HCT116 (cell line): ENCODE results near the gene WDHD1.
"Not testable (repeated sequence)": the region's sequence is repeated elsewhere in the genome, so short reads cannot be mapped to it uniquely, and the experiment has no call there.

Experiments
- CBX3 ChIP-seq: IDR thresholded peaks from 2 replicates; pipeline ENCODE4 v1.6.1; 2012; ENCODE audit warnings: low read depth
- CEBPB ChIP-seq: IDR thresholded peaks from 2 replicates; pipeline ENCODE4 v1.6.1; 2012; ENCODE audit warnings: low read depth
- EGR1 ChIP-seq: IDR thresholded peaks from 2 replicates; pipeline ENCODE4 v1.6.1; 2012; ENCODE audit warnings: low read depth
- EZH2 ChIP-seq: fragments of 200-600 bp; sonication (generic); IDR thresholded peaks from 2 replicates; pipeline ENCODE4 v1.6.1; 2017; ENCODE audit warnings: antibody characterized with exemption, mixed run types
- EZH2phosphoT487 ChIP-seq: fragments of 200-600 bp; IDR thresholded peaks from 2 replicates; pipeline ENCODE4 v1.6.1; 2018; ENCODE audit warnings: antibody characterized with exemption, borderline replicate concordance
- POLR2A ChIP-seq: IDR thresholded peaks from 2 replicates; pipeline ENCODE4 v1.7.0; 2011; ENCODE audit warnings: borderline replicate concordance; ENCODE audit not compliant: insufficient read depth, insufficient read length; ENCODE audit errors: extremely low read depth
- POLR2AphosphoS5 ChIP-seq: IDR thresholded peaks from 2 replicates; pipeline ENCODE4 v1.6.1; 2011; ENCODE audit warnings: mild to moderate bottlenecking, low read depth, low read length, moderate library complexity
- RAD21 ChIP-seq: IDR thresholded peaks from 2 replicates; pipeline ENCODE4 v1.6.1; 2012; ENCODE audit warnings: low read depth, mild to moderate bottlenecking
- ZNF274 ChIP-seq: fragments of 200-500 bp; sonication (Bioruptor generic); IDR thresholded peaks from 2 replicates; pipeline ENCODE4 v1.6.1; 2014; ENCODE audit warnings: mild to moderate bottlenecking, low read depth, low read length, inconsistent platforms
- TF ChIP-seq, protein P1 (sequence below), 3 experiments: fragments of 200-600 bp in 1 of 3; sonication (generic) in 1 of 3; IDR thresholded peaks in 2 of 3; conservative IDR thresholded peaks in 1 of 3; 2 replicates each; pipeline ENCODE4 v1.5.1; 2012 to 2017; ENCODE audit warnings: low read depth in 2 of 3, low read length in 2 of 3, antibody characterized with exemption in 1 of 3, borderline replicate concordance in 1 of 3, control low read depth in 1 of 3, mild to moderate bottlenecking in 1 of 3, mixed read lengths in 1 of 3, mixed run types in 1 of 3, moderate library complexity in 1 of 3; ENCODE audit not compliant: insufficient read depth in 1 of 3

DNA sequence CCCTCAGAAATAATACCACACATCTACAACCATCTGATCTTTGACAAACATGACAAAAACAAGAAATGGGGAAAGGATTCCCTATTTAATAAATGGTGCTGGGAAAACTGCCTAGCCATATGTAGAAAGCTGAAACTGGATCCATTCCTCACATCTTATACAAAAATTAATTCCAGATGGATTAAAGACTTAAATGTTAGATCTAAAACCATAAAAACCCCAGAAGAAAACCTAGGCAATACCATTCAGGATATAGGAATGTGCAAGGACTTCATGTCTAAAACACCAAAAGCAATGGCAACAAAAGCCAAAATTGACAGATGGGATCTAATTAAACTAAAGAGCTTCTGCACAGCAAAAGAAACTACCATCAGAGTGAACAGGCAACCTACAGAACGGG is 74.1 kb downstream of the WDHD1 start:
- TF ChIP-seq ZNF274, POLR2AphosphoS5, EZH2, CEBPB, EGR1, POLR2A, RAD21, CBX3, EZH2phosphoT487: not testable (repeated sequence)
- TF ChIP-seq, protein P1, sequence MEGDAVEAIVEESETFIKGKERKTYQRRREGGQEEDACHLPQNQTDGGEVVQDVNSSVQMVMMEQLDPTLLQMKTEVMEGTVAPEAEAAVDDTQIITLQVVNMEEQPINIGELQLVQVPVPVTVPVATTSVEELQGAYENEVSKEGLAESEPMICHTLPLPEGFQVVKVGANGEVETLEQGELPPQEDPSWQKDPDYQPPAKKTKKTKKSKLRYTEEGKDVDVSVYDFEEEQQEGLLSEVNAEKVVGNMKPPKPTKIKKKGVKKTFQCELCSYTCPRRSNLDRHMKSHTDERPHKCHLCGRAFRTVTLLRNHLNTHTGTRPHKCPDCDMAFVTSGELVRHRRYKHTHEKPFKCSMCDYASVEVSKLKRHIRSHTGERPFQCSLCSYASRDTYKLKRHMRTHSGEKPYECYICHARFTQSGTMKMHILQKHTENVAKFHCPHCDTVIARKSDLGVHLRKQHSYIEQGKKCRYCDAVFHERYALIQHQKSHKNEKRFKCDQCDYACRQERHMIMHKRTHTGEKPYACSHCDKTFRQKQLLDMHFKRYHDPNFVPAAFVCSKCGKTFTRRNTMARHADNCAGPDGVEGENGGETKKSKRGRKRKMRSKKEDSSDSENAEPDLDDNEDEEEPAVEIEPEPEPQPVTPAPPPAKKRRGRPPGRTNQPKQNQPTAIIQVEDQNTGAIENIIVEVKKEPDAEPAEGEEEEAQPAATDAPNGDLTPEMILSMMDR (IDR thresholded peaks at IDR 0.05 in 2 of 3, conservative IDR thresholded peaks at IDR 0.05 in 1 of 3; ENCODE audit: borderline replicate concordance in 1 of 3, insufficient read depth in 1 of 3, low read depth in 2 of 3, low read length in 2 of 3): not testable (repeated sequence)
